HEK293T (cell line): ENCODE measurements around the gene MIDN.

Experiments
- CTCF ChIA-PET: fragments of 350-600 bp; formaldehyde crosslinking; extraction: SDS; loops from one replicate; lab custom pipeline; 2021; ENCODE audit warnings: antibody characterized with exemption, inconsistent platforms; lab: Yijun Ruan, JAX
- POLR2A ChIA-PET: fragments of 350-600 bp; formaldehyde crosslinking; extraction: SDS; loops from one replicate; lab custom pipeline; 2020; ENCODE audit warnings: antibody characterized with exemption, inconsistent platforms; lab: Yijun Ruan, JAX
- DNase-seq: peaks from one replicate; pipeline ENCODE4 v3.0.0; 2012; ENCODE audit warnings: mixed read lengths; ENCODE audit errors: extremely low spot score
- ARNT ChIP-seq: fragments of 450-650 bp; IDR thresholded peaks from 2 replicates; pipeline ENCODE4 v1.6.1; 2017; ENCODE audit warnings: mild to moderate bottlenecking
- BHLHE40 ChIP-seq: fragments of 450-650 bp; IDR thresholded peaks from 2 replicates; pipeline ENCODE4 v1.6.1; 2016; ENCODE audit warnings: mild to moderate bottlenecking, moderate library complexity, borderline replicate concordance
- CTBP1 ChIP-seq: fragments of 450-650 bp; IDR thresholded peaks from 2 replicates; pipeline ENCODE4 v1.6.1; 2016; ENCODE audit warnings: borderline replicate concordance
- ELF4 ChIP-seq: fragments of 450-650 bp; IDR thresholded peaks from 2 replicates; pipeline ENCODE4 v1.6.1; 2017; ENCODE audit warnings: antibody characterized with exemption
- FOXA1 ChIP-seq: fragments of 450-650 bp; IDR thresholded peaks from 2 replicates; pipeline ENCODE4 v1.6.1; 2016; ENCODE audit warnings: mild to moderate bottlenecking
- FOXK2 ChIP-seq: fragments of 450-650 bp; IDR thresholded peaks from 2 replicates; pipeline ENCODE4 v1.6.1; 2016; ENCODE audit warnings: mild to moderate bottlenecking
- FOXM1 ChIP-seq: fragments of 450-650 bp; IDR thresholded peaks from 2 replicates; pipeline ENCODE4 v1.6.1; 2017; ENCODE audit warnings: mild to moderate bottlenecking, borderline replicate concordance
- HDGF ChIP-seq: fragments of 450-650 bp; IDR thresholded peaks from 2 replicates; pipeline ENCODE4 v1.6.1; 2017; ENCODE audit warnings: antibody characterized with exemption, borderline replicate concordance
- L3MBTL2 ChIP-seq: fragments of 450-650 bp; conservative IDR thresholded peaks from 2 replicates; pipeline ENCODE4 v1.6.1; 2016; ENCODE audit warnings: mild to moderate bottlenecking
- LEF1 ChIP-seq: fragments of 450-650 bp; IDR thresholded peaks from 2 replicates; pipeline ENCODE4 v1.6.1; 2017; ENCODE audit warnings: mild to moderate bottlenecking, borderline replicate concordance
- NFRKB ChIP-seq: fragments of 450-650 bp; IDR thresholded peaks from 2 replicates; pipeline ENCODE4 v1.6.1; 2016; ENCODE audit warnings: mild to moderate bottlenecking, moderate library complexity
- PKNOX1 ChIP-seq: fragments of 450-650 bp; IDR thresholded peaks from 2 replicates; pipeline ENCODE4 v1.6.1; 2016
- SP1 ChIP-seq: fragments of 450-650 bp; IDR thresholded peaks from 2 replicates; pipeline ENCODE4 v1.6.1; 2017
- SUZ12 ChIP-seq: fragments of 450-650 bp; IDR thresholded peaks from 2 replicates; pipeline ENCODE4 v1.6.1; 2016; ENCODE audit warnings: mild to moderate bottlenecking
- TARDBP ChIP-seq: fragments of 450-650 bp; IDR thresholded peaks from 2 replicates; pipeline ENCODE4 v1.6.1; 2016
- ZNF384 ChIP-seq: fragments of 450-650 bp; IDR thresholded peaks from 2 replicates; pipeline ENCODE4 v1.6.1; 2016

MIDN gene

DNA sequence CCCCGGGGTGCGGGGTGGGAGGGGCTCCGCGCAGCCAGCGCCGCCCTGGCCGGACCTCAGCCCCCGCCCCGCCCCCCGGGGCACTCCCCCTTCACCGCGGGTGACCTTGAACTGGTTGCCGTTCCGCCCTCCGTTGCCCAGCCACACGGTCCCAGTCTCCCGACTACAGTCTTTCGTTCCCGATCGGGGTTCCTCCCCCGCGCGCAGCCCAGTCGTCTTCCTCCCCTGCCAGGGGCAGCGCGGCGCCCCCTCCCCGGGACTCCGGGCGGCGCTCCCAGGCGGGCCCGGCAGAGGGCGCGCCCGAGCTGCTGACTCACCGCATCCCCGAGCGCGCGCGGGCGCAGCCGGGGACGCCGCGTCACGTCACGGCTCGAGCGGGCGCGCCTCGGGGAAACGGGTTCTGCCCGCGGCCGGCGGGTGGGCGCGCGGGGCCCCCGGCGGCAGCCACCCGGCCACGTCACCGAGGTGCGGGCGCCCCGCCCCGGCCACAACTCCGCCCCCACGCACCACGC, 459 bp downstream of the MIDN start:
- ChIA-PET POLR2A (interaction anchor here (0.6 to 1.0 kb wide), 3 partner anchors 15 to 20 kb away, joined by 3 to 23 read pairs (median 3); partner anchors contain the start of gene CIRBP), CTCF (interaction anchor here (1.0 kb wide), 1 partner anchor 18 kb away, joined by 5 read pairs; no protein-coding TSS in a partner anchor)
- peak; percentile 65 for DNase-seq
- TF ChIP-seq CTBP1 (no peak), FOXM1 (peak; percentile 68)

DNA sequence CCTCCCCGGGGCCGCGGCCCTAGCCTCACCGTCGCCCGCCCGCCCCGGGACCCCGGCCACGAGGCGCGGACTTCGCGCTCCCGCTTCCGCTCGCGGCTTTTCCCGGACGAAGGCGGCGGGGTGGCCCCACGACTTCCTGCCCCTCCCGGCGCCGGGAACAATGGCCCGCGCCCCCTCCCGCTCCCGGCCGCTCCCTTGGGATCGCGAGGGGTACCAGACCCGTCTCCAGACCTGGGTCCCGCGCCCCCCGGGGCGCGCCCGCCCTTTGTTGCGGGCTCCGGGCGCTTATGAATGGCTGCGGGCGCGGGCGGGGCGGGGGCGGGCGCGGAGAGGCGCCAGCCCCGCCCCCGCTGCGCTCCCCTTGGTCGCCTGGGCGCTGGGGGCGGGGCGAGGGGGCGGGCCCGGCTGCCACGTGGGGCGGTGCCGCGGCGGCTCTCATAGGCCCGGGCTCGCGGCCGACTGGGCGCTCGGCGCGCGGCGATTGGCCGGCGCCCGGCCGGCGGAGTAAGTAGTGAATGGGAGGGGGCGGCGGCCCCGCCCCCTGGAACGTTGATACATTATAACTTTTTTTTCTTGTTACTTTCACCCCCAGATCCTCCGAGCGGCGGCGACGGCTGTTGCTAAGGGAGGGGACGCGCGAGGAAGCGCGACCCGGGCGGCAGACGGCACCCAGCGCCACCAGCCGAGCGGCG, 1.1 kb downstream of the MIDN start:
- CTCF ChIA-PET = interaction anchor here (1.0 kb wide), 1 partner anchor 17 kb away, joined by 5 read pairs; no protein-coding TSS in a partner anchor
- peak; percentile 88 for DNase-seq
- POLR2A ChIA-PET = interaction anchor here (1.0 kb wide), 2 partner anchors 16 to 20 kb away, joined by 3 to 23 read pairs (median 12); partner anchors contain the start of gene CIRBP
- no peak for TF ChIP-seq SUZ12
- peak; percentile 75 for TF ChIP-seq L3MBTL2
- TF ChIP-seq LEF1 = no peak

DNA sequence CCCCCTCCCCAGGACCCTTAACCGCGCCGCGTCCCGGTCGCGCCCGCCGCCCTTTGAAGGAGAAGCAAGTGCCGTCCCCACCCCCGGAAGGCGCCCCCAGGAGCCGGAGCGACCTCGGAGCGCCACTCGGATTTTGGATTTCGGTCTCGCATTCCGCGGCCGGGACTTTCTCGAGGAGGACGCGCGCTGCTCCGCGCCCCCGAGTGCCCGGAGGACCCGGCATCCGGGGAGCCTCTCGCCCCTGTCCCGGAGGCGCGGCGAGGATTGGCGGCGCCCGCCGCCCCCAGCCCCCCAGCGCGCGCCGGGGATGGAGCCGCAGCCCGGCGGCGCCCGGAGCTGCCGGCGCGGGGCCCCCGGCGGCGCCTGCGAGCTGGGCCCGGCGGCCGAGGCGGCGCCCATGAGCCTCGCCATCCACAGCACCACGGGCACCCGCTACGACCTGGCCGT, 1.6 kb downstream of the MIDN start:
- no peak for DNase-seq
- TF ChIP-seq L3MBTL2 = no peak
- TF ChIP-seq ARNT = no peak
- no peak for TF ChIP-seq TARDBP
- no peak for TF ChIP-seq CTBP1
- no peak for TF ChIP-seq PKNOX1
- no peak for TF ChIP-seq SUZ12
- no peak for TF ChIP-seq SP1
- TF ChIP-seq ELF4 = no peak
- no peak for TF ChIP-seq HDGF
- TF ChIP-seq FOXK2 = no peak
- no peak for TF ChIP-seq FOXM1
- TF ChIP-seq LEF1 = no peak
- no peak for TF ChIP-seq ZNF384
- TF ChIP-seq BHLHE40 = no peak
- TF ChIP-seq NFRKB = no peak
- TF ChIP-seq FOXA1 = no peak
- ChIA-PET POLR2A (interaction anchor here (1.0 kb wide), 2 partner anchors 16 to 19 kb away, joined by 3 to 12 read pairs; partner anchors contain the start of gene CIRBP), CTCF (no interaction called here)

GRCh38 chr19:1250437-1251260, 2.3 kb downstream of the MIDN start:
- peak; percentile 44; the same call in 1 of the 2 replicates for TF ChIP-seq FOXM1
- no peak for TF ChIP-seq HDGF
- ChIA-PET POLR2A (interaction anchor here (0.8 to 7.8 kb wide), 6 partner anchors 10 to 25 kb away, joined by 3 to 157 read pairs (median 7); partner anchors contain the start of genes CIRBP and FAM174C), CTCF (interaction anchor here (1.3 kb wide), 1 partner anchor 16 kb away, joined by 5 read pairs; no protein-coding TSS in a partner anchor)
- DNase-seq = peak; percentile 37

DNA sequence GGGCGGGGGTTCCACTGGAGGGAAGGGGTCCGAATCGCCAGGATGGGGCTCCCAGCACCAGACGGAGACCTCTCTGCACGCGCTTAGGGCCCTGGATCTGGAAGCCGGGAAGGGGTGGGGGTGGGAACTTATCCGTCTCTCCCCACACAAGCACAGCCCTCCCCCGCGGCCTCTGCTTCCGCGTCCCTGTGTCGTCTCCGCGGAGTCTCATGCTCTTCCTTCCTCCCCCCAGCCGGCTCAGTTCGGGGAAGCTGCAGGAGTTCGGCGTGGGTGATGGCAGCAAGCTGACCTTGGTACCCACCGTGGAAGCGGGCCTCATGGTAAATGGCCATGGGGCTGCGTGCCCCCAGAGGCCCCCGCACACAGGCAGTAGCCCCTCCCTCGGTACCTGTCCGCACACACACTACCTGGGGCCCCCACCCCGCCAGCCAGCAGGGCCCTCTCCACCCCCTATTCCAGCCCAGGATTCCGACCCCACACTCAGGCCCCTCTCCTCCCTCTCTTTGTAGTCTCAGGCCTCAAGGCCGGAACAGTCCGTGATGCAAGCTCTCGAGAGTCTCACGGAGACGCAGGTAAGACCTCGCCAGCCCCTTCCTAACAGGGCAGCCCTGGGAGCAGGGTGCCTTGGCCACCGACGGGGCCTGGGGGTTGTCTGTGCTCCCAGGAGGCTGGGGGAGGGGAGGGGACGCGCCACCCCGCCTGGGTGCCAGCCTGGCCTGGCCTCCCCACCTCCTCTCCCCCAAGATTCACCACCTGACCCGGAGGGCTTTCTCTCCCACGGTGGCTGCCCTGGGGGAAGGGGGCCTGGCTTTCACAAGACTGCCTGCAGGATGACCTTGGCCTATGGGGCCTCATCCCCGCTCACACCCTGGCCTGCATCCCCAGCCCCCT, 3.2 kb downstream of the MIDN start:
- TF ChIP-seq FOXA1 (no peak), FOXK2 (no peak), TARDBP (no peak), CTBP1 (no peak), HDGF (no peak; the same call in 1 of the 2 replicates), FOXM1 (no peak), LEF1 (no peak), ARNT (no peak), SP1 (no peak), PKNOX1 (no peak), L3MBTL2 (no peak), ZNF384 (no peak), SUZ12 (no peak), BHLHE40 (no peak), NFRKB (no peak), ELF4 (no peak)
- CTCF ChIA-PET = interaction anchor here (0.8 to 1.3 kb wide), 2 partner anchors 15 to 17 kb away, joined by 4 to 5 read pairs; partner anchors contain the start of gene CIRBP
- peak; percentile 38 for DNase-seq
- POLR2A ChIA-PET = interaction anchor here (0.8 to 7.8 kb wide), 4 partner anchors 9 to 24 kb away, joined by 4 to 157 read pairs (median 7); partner anchors contain the start of genes CIRBP and FAM174C
